GM06990 (cell line): ENCODE data around the gene NRIP2.

Source experiments
- DNase-seq: peaks from one replicate; pipeline ENCODE4 v3.0.0-alpha.2; 2011; ENCODE audit not compliant: insufficient read length; ENCODE audit errors: extremely low read depth
- H3K27me3 ChIP-seq: replicated peaks from 2 replicates; pipeline ENCODE4 v1.6.0; 2011; ENCODE audit warnings: low read length; ENCODE audit not compliant: control insufficient read depth, insufficient read depth
- H3K36me3 ChIP-seq: 2 replicates; pipeline ENCODE4 v1.5.1; 2011; ENCODE audit warnings: low read length; ENCODE audit not compliant: control insufficient read depth, insufficient read depth
- H3K4me3 ChIP-seq: replicated peaks from 2 replicates; pipeline ENCODE4 v1.5.1; 2011; ENCODE audit warnings: low read depth, mild to moderate bottlenecking, control low read depth, low read length
- TF ChIP-seq, protein P1 (sequence below): IDR thresholded peaks from 2 replicates; pipeline ENCODE4 v1.5.1; 2011; ENCODE audit warnings: low read length, control low read depth, mild to moderate bottlenecking, inconsistent platforms; ENCODE audit not compliant: insufficient read depth, poor library complexity, severe bottlenecking

Gene NRIP2

DNA sequence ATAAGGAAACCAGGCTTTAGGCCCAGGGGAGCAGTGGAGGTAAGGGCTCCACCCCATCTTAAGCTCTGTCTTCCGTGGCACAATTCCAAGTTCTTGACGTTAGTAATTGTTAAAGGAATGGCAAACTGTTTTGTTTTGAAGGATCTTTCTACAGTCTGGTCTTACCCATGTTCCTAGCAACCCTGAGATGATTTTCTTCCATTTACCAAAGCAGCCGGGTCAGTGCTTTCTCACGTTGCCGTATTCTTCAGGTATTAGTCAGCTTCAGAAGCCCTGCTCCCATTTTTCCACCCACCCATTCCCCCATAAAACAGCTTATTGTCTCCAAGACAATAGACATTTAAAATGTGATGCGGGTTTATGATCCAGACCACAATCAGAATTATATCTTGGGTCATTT is 10.3 kb downstream of the NRIP2 start:
- Histone ChIP-seq H3K4me3 (no peak overlapping the region), H3K36me3 (peaks cover 46% of the 10 kb centered on the region), H3K27me3 (no peaks in the 10 kb centered on the region)
- TF ChIP-seq, protein P1, sequence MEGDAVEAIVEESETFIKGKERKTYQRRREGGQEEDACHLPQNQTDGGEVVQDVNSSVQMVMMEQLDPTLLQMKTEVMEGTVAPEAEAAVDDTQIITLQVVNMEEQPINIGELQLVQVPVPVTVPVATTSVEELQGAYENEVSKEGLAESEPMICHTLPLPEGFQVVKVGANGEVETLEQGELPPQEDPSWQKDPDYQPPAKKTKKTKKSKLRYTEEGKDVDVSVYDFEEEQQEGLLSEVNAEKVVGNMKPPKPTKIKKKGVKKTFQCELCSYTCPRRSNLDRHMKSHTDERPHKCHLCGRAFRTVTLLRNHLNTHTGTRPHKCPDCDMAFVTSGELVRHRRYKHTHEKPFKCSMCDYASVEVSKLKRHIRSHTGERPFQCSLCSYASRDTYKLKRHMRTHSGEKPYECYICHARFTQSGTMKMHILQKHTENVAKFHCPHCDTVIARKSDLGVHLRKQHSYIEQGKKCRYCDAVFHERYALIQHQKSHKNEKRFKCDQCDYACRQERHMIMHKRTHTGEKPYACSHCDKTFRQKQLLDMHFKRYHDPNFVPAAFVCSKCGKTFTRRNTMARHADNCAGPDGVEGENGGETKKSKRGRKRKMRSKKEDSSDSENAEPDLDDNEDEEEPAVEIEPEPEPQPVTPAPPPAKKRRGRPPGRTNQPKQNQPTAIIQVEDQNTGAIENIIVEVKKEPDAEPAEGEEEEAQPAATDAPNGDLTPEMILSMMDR = no peak
- DNase-seq = no peak

GRCh38 chr12:2823483-2823882 is 11.4 kb downstream of the NRIP2 start:
- H3K36me3 ChIP-seq = peaks cover 46% of the 10 kb centered on the region
- H3K27me3 ChIP-seq = no peaks in the 10 kb centered on the region
- TF ChIP-seq, protein P1 = no peak
- no peak overlapping the region for H3K4me3 ChIP-seq
- no peak for DNase-seq

DNA sequence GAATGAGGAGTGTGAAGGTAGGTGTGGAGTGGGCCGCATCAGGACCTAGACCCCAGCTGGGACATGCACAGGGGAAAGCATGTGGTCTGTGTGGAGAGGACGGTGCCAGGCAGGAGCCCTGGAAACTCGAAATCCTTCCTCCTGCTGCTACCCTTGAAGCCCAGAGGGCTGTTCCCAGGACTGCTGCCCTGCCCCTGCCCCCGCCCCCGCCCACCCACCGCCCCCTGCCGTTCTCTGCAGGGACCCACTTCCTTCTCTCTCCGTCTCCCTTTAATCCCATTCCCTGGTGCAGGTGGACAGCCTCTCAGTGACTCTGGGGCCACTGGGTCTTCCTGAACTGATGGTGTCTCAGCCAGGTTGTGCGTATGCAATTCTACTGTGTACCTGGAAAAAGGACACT is 14.4 kb downstream of the NRIP2 start:
- Histone ChIP-seq H3K27me3 (no peaks in the 10 kb centered on the region), H3K36me3 (peaks cover 42% of the 10 kb centered on the region), H3K4me3 (no peak overlapping the region)
- DNase-seq = no peak
- TF ChIP-seq, protein P1 = no peak

DNA sequence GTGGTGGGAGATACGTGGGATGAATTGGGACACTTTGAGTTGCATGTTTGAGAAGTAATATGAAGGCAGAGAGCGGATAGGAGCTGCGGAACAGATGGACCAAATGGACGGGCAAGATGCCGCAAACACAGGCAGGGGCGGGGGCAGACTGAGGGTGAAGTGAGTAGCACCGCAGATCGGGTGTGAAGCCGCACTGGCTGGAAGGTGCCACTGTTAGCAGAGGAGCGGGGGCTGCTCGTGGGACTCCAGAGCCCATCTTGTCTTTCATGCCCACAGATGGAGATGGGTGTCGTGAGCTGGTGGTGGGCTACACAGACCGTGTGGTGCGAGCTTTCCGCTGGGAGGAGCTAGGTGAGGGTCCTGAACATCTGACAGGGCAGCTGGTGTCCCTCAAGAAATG is 15.0 kb downstream of the NRIP2 start:
- DNase-seq = no peak
- Histone ChIP-seq H3K36me3 (peaks cover 38% of the 10 kb centered on the region), H3K27me3 (no peaks in the 10 kb centered on the region), H3K4me3 (no peak overlapping the region)
- TF ChIP-seq, protein P1 = no peak

- Histone ChIP-seq H3K27me3 (no peaks in the 10 kb centered on the region), H3K4me3 (peak overlapping the region; percentile 80), H3K36me3 (peaks cover 10% of the 10 kb centered on the region)
- TF ChIP-seq, protein P1 = peak; percentile 78
- no peak for DNase-seq
Observed at GRCh38 chr12:2813214-2814185, 21.3 kb downstream of the NRIP2 start.
